Transverse colon (tissue), 4 donors: ENCODE data around the gene AJUBA. TPM values are rescaled to one million over a fixed set of nuclear protein-coding genes. Genes with fewer than 3 reads are reported as not detected.

Experiments used
- DNase-seq: peaks from one replicate; pipeline ENCODE4 v3.0.0-alpha.2; 2019
- H3K27ac ChIP-seq, 4 donors: fragments of 200-600 bp; sonication (generic); 2 replicates each; pipeline ENCODE4 v1.5.1; 2016 to 2018; ENCODE audit warnings: inconsistent platforms in 4 of 4
- H3K27me3 ChIP-seq: fragments of 200-600 bp; sonication (generic); 2 replicates; pipeline ENCODE4 v1.5.1; 2017; ENCODE audit warnings: inconsistent platforms
- H3K36me3 ChIP-seq, 4 donors: fragments of 200-600 bp; sonication (generic); 2 replicates each; pipeline ENCODE4 v1.5.1; 2017 to 2019; ENCODE audit warnings: inconsistent platforms in 4 of 4
- H3K4me1 ChIP-seq, 4 donors: fragments of 200-600 bp; sonication (generic); 2 replicates each; pipeline ENCODE4 v1.5.1; 2017 to 2020; ENCODE audit warnings: inconsistent platforms in 4 of 4
- H3K4me3 ChIP-seq, 4 donors: fragments of 200-600 bp; sonication (generic); 1 replicate in 1 of 4; 2 replicates in 3 of 4; pipeline versions ENCODE4 v1.5.1 to v1.6.1; 2017 to 2019; ENCODE audit warnings: inconsistent platforms in 4 of 4
- H3K9me3 ChIP-seq, 2 donors: fragments of 200-600 bp; sonication (generic); 2 replicates each; pipeline ENCODE4 v1.5.1; 2017 to 2019; ENCODE audit warnings: inconsistent platforms in 2 of 2
- EP300 ChIP-seq: sonication (generic); formaldehyde crosslinking; IDR thresholded peaks from one replicate; pipeline ENCODE4 v1.6.1; 2017; ENCODE audit warnings: antibody characterized with exemption, low read depth
- POLR2A ChIP-seq: fragments of 450-650 bp; IDR thresholded peaks from one replicate; pipeline ENCODE4 v1.6.1; 2016; ENCODE audit warnings: antibody characterized with exemption, mild to moderate bottlenecking, moderate library complexity
- POLR2AphosphoS5 ChIP-seq, 3 donors: sonication (generic); formaldehyde crosslinking; IDR thresholded peaks; one replicate each; pipeline ENCODE4 v1.6.1; 2016; ENCODE audit warnings: antibody characterized with exemption in 3 of 3
- WGBS, 2 donors: methylation state at CpG; one replicate each; pipeline ENCODE4 v1.1.5; 2018; ENCODE audit warnings: low coverage in 1 of 2; 5-methylcytosine and 5-hydroxymethylcytosine counted together
- in situ Hi-C, 4 donors: fragments of 200-750 bp; cut with MboI; loops; one replicate each; pipeline versions ENCODE4 v1.15.0 to v1.15.1; 2017; ENCODE audit warnings: low sequenced_read_pairs in 3 of 4, low pct_ligation_motif_present in 1 of 4, low pct_unique_long_range_greater_than_20kb in 1 of 4
- intact Hi-C: fragments of 100-400 bp; cut with DNase I; formaldehyde crosslinking; loops from one replicate; pipeline ENCODE4 v1.15.1; 2023; ENCODE audit warnings: low total_unique reads
- total RNA-seq, 4 donors: library from RNA; depleted of rRNA; stranded (reverse); fragments of >200 nt; gene quantifications; one replicate each; pipeline ENCODE4 v1.1.0, GENCODE V29; 2016
- TF ChIP-seq, protein P1 (sequence below), 5 experiments: fragments of 200-600 bp in 3 of 5; fragments of 450-650 bp in 2 of 5; sonication (generic) in 3 of 5; IDR thresholded peaks; 1 replicate in 2 of 5; 2 replicates in 3 of 5; pipeline ENCODE4 v1.5.1; 2016 to 2017; ENCODE audit warnings: antibody characterized with exemption in 5 of 5, inconsistent platforms in 3 of 5, mild to moderate bottlenecking in 2 of 5, moderate library complexity in 1 of 5

Gene AJUBA
- total RNA-seq, 4 donors from 2014 or later, result 1.8 to 5.2 (median 3.7) TPM; not detected in 1

- H3K4me3 ChIP-seq, result no peak overlapping the region
- peaks cover 2 to 18% (median 10%) of the 10 kb centered on the region in 4 donors for H3K4me1 ChIP-seq
- intact Hi-C loops, result no loop called here
- H3K36me3 ChIP-seq, result no peaks in the 10 kb centered on the region
- H3K9me3 ChIP-seq, result no peaks in the 10 kb centered on the region
- no peak overlapping the region for H3K27ac ChIP-seq
- H3K27me3 ChIP-seq, result no peaks in the 10 kb centered on the region
- TF ChIP-seq EP300, result no peak
- TF ChIP-seq POLR2AphosphoS5 (IDR thresholded peaks at IDR 0.05), result no peak
- TF ChIP-seq, protein P1, sequence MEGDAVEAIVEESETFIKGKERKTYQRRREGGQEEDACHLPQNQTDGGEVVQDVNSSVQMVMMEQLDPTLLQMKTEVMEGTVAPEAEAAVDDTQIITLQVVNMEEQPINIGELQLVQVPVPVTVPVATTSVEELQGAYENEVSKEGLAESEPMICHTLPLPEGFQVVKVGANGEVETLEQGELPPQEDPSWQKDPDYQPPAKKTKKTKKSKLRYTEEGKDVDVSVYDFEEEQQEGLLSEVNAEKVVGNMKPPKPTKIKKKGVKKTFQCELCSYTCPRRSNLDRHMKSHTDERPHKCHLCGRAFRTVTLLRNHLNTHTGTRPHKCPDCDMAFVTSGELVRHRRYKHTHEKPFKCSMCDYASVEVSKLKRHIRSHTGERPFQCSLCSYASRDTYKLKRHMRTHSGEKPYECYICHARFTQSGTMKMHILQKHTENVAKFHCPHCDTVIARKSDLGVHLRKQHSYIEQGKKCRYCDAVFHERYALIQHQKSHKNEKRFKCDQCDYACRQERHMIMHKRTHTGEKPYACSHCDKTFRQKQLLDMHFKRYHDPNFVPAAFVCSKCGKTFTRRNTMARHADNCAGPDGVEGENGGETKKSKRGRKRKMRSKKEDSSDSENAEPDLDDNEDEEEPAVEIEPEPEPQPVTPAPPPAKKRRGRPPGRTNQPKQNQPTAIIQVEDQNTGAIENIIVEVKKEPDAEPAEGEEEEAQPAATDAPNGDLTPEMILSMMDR (IDR thresholded peaks at IDR 0.05), result no peak
- no peak for DNase-seq
- 73 to 86% methylated on average over 4 to 15 of the region's 16 CpGs for WGBS, 2 donors
- in situ Hi-C loops, result no loop called here
Measured at GRCh38 chr14:22998329-22999012, 16.1 kb upstream of the AJUBA start.

DNA sequence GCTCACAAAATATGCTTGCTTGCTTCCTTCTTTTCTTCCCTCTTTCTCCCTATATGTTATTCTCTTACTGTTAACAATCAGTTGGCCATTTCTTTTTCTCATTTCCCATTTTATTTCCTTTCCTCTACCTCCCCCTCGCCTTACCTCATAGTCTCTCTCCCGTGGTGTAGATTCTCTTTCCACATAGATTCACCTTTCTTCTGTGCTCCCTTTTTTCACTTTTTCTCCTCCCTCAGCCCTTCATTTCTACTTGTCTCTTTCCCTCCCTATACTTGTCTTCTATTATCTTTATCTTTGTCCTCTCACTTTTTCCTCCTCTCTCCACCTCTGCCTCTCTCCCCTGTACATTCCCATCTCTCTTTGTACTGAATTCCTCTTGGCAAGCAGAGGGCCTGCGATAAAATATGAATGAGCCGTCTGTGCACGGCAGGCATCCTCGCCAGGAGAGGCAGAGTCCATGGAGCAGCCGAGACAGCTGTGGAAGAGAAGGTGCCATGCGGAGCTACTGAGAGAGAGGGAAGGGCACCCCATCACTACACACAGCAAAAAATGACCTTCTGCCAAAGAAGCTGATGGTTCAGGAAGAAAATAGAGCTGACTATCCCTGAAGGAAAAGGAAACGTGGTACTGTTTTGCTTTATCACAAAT lies 15.4 kb upstream of the AJUBA start:
- in situ Hi-C loops (no loop called here), intact Hi-C loops (no loop called here)
- no peak for DNase-seq
- TF ChIP-seq EP300, result no peak
- TF ChIP-seq POLR2AphosphoS5 (IDR thresholded peaks at IDR 0.05), result no peak
- TF ChIP-seq, protein P1 (IDR thresholded peaks at IDR 0.05), result no peak
- no peak for TF ChIP-seq POLR2A
- peaks cover 2 to 18% (median 10%) of the 10 kb centered on the region in 4 donors for H3K4me1 ChIP-seq
- 46 to 66% methylated on average over 9 of the region's 9 CpGs for WGBS, 2 donors
- H3K27ac ChIP-seq, result no peak overlapping the region
- H3K4me3 ChIP-seq, result no peak overlapping the region
- no peaks in the 10 kb centered on the region for H3K36me3 ChIP-seq
- H3K9me3 ChIP-seq, result no peaks in the 10 kb centered on the region
- H3K27me3 ChIP-seq, result no peaks in the 10 kb centered on the region

DNA sequence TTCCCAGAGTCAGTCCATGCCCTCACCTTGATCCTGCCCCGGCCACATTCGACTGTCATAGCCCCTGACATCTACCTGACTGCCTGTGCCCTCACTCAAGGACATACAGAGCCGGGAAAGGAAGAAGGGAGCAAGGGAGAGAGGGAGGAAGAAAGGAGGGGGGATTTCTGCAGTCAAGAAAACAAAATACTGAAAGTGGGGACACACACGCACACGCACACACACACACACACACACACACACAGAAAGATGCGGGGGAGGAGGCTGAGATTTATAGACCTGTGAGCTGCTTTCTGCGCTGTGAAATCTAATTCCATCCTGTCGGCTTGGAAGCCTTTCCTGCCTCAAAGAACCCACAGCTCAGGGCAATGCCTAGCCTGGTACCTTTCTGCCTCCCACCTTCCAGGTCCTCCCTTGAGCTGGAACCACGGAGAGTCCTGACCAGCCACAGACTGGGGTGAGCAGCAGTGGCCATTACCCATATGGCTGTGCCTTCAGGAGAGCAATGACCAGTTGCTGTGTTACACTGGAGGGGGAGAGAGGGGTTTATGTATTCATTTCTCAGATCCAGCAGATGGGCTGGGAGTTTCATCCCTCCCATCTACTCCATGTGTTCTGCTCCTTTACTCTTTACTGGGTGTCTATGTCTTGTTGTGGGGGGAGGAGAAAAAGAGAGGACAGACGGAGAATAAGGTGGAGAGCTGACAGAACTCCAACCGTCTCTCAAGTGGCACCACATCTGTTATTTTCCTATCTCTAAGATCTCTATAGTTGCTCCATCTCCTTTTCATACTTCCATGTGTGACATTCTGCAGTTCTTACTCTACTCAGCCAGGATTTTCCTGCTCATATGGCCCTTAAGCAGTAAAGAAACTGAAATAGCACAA lies 14.7 kb upstream of the AJUBA start:
- Histone ChIP-seq H3K36me3 (no peaks in the 10 kb centered on the region), H3K9me3 (no peaks in the 10 kb centered on the region), H3K4me3 (no peak overlapping the region), H3K4me1 (peaks cover 2 to 18% (median 10%) of the 10 kb centered on the region in 4 donors), H3K27me3 (no peaks in the 10 kb centered on the region), H3K27ac (no peak overlapping the region)
- WGBS, 2 donors, result 77 to 93% methylated on average over 3 to 10 of the region's 11 CpGs
- TF ChIP-seq, protein P1 (IDR thresholded peaks at IDR 0.05), result no peak
- TF ChIP-seq EP300, result no peak
- TF ChIP-seq POLR2A, result no peak
- no peak for TF ChIP-seq POLR2AphosphoS5 (IDR thresholded peaks at IDR 0.05)
- no peak for DNase-seq
- intact Hi-C loops, result no loop called here
- in situ Hi-C loops, result no loop called here
